Measurements from ENCODE around the gene D2HGDH. TPM values are rescaled to one million over a fixed set of nuclear protein-coding genes. Genes with fewer than 3 reads are reported as not detected.
"Not testable (repeated sequence)": the region's sequence is repeated elsewhere in the genome, so short reads cannot be mapped to it uniquely, and the experiment has no call there.

Gene D2HGDH
- total RNA-seq, 2 donors from 2014 or later = 22.1 to 38.2 TPM

DNA sequence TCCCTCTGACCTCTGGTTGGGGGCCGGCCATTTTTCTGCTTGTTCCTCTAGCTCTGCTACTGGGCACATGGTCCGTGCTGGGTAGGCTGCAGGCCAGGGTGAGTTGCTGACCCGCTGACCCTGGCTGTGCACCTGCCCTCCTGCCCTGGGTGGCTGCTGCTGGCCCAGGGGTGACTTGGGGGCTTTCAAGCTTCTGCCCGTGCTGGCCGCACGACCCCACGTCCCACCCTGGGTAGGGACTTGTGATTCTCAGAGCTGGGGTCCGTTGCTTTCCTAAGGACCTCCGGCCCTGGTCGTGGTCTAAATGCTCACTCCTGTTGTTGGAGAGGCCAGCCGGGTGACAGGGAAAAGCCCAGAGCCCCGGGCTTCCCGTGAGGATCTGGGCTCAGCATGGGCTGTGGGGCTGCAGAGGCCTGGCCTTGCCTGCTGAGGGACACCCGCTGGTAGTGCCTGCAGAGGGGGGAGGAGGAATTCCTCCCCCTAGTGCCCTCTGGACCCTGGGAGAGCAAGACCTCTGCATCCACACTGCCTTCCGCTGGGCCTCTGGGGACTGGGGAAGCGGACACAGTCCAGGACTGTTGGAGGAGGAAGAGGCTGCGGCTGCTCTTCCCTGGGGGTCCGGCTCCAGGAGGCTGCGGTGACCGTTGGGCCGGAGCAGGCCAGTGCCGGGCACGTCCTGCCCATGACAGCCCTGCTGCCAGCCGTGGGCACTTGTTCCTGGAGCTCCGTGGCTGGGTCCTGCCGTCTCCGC lies 35.9 kb downstream of the D2HGDH start:
- H3K9me3 Mint-ChIP-seq = no peaks in the 10 kb centered on the region
- no peak overlapping the region for H3K27ac Mint-ChIP-seq
- no peak for ATAC-seq
- no peaks in the 10 kb centered on the region for H3K36me3 Mint-ChIP-seq
- DNase-seq (ENCODE audit: low spot score in 2 of 2) = no peak

DNA sequence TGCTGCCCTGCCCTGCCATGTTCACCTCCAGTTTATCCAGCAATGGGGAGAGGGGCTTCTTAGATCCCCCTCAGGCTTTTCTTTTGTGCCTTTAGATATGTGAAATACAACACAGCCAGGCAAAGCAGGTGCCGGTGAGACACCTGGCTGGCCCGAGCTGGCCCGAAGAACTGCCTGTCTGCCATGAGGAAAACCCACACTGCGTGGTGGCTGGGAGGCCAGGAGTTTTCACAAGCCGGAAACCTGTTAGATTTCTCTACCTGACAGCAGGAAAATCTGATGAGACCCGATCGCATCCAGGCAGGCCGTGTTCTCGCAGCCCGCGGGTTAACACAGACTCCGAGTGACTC lies 36.5 kb downstream of the D2HGDH start:
- no peak for ATAC-seq
- no peak for DNase-seq (ENCODE audit: low spot score in 2 of 2)
- H3K9me3 Mint-ChIP-seq = no peaks in the 10 kb centered on the region
- H3K36me3 Mint-ChIP-seq = no peaks in the 10 kb centered on the region
- H3K27ac Mint-ChIP-seq = no peak overlapping the region

DNA sequence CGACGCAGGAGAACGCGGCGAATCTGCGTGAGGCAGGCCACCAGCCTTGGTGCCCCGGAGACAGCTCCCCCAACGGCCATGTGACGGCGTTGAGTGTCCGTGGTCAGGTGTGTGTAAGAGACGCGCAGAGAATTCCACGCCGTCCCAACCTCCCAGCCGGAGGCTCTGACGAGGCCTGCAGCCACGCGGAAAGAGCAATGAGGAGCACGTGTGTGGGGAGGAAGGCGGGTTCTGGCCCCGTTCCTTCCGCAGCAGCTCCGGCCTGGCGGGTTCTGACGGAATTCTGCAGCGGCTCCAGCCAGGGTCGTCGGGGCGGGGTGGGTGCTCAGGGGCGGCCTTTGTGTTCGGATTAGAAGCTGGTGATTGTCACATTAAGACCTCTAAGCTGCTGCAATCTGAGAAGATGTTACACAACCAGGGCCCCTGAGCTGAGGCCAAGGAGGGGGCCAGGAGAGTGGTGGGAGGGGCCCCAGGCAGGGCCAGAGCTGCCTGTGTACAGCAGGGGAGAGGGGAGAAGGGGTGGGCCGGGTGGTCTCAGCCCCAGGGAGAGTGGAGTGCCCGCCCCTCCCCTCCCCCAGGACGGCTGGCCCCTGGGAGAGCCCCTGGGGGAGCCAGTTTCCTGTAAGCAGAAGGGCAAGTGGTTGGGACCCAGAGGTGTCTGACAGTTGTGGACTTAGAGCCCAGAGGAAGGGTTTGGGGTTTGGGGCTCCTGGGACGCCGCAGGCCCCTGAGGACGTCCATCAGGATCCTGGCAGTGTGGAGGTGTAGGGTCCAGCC lies 37.0 kb downstream of the D2HGDH start:
- Mint-ChIP-seq H3K27ac (peak overlapping the region in 1 of 2 donors; percentile 87), H3K9me3 (no peaks in the 10 kb centered on the region), H3K36me3 (no peaks in the 10 kb centered on the region)
- DNase-seq (ENCODE audit: low spot score in 2 of 2) = no peak
- peak in 1 of 2 donors; percentile 24 for ATAC-seq

DNA sequence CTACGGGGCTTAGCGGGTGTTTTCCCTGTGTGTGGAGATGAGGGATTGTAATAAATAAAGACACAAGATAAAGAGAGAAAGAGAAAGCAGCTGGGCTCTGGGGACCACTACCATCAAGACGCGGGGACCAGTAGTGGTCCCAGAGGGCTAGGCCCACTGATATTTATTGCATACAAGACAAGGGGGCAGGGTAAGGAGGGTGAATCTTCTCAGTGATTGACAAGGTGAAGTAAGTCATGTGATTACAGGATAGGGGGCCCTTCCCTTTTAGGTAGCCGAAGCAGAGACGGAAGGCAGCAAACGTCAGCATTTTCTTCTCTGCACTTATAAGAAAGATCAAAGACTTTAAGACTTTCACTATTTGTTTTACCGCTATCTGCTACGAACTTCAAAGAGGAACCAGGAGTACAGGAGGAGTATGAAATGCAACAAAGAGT lies 37.7 kb downstream of the D2HGDH start:
- DNase-seq (ENCODE audit: low spot score in 2 of 2) = no peak
- Mint-ChIP-seq H3K36me3 (no peaks in the 10 kb centered on the region), H3K27ac (peak overlapping the region in 1 of 2 donors; percentile 87), H3K9me3 (no peaks in the 10 kb centered on the region)
- ATAC-seq = no peak

DNA sequence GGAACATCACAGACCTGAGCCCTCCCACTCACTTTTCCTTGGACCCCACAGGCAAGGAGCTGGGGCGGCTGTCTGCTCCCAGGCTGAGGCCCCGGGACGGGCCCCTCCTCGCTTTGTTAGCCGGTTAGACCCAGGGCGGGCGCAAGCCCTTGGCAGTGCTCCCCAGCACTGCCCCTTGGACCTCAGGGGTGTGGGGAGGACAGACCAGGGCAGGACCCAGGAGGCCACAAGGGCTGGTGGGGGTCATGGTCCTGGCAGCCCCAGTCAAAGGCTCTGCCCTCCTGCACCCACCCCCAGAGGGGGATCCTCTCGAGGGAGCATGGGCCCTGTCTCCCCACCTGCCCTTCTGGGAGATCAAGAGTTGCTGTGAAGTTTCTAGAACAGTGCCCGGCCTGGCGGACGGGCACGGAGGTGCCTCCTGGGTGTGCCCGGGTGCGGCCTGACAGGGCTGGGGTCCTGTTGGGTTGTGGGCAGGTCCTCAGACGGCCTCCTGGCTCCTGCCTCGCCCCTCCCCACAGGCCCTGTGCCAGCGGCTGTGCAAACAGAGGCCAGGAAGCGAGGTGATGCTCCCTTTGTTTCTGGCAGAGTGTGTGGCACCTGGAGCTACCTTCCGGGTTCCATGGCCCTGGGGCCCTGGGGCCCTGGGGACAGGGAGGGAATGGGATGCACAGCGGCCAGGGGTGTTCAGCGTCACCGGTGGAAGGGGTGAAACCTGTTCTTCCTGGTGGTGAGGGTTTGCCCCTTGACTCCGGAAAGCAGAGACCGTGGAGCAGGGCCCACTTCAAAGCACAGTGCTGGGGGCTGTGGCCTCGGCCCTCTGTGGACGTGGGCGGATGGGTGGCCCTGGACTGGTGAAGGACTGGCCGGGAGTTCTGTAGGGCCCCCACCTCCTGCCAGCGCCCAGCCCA lies 39.3 kb downstream of the D2HGDH start:
- H3K36me3 Mint-ChIP-seq = no peaks in the 10 kb centered on the region
- H3K27ac Mint-ChIP-seq = no peak overlapping the region
- ATAC-seq = no peak
- DNase-seq (ENCODE audit: low spot score in 2 of 2) = peak in 1 of 2 donors; percentile 51
- no peaks in the 10 kb centered on the region for H3K9me3 Mint-ChIP-seq

DNA sequence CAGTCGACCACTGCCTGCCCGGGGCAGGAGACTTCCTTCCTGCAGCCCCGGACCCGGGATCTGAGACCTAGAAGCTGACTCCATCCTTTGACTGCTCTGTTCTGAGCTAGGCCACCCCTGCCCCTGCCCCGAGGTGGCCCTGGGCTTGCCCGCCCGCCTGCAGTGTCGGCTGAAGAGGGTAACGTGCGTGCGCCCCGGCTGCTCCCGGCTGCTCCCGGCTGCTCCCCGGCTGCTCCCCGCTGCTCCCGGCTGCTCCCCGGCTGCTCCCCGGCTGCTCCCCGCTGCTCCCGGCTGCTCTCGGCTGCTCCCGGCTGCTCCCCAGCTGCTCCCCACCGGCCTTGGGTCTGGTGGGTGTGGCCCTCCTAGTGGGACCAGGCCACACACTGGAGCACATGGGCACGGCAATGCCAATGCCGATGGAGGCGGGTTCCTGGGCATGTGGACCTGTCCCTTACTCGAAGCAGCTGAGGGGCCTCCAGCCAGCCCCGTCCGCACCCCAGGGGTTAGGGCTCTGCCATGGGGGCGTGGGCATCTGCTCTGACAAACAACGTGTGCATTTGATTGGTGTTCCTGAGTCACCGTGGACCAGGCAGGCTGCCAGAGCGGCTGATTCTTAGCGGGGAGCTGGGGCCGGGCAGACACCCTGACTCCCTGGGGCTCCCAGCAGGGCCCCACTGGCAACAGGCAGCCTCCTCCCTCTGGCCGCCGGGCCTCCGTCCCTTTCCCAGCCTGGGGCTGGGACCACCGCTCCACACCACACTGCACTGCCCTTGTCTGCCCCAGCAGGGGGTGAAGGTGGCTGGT lies 40.2 kb downstream of the D2HGDH start:
- ATAC-seq = peak in 1 of 2 donors; percentile 16
- DNase-seq (ENCODE audit: low spot score in 2 of 2) = peak in 1 of 2 donors; percentile 44
- no peaks in the 10 kb centered on the region for H3K36me3 Mint-ChIP-seq
- H3K9me3 Mint-ChIP-seq = no peaks in the 10 kb centered on the region
- H3K27ac Mint-ChIP-seq = no peak overlapping the region

DNA sequence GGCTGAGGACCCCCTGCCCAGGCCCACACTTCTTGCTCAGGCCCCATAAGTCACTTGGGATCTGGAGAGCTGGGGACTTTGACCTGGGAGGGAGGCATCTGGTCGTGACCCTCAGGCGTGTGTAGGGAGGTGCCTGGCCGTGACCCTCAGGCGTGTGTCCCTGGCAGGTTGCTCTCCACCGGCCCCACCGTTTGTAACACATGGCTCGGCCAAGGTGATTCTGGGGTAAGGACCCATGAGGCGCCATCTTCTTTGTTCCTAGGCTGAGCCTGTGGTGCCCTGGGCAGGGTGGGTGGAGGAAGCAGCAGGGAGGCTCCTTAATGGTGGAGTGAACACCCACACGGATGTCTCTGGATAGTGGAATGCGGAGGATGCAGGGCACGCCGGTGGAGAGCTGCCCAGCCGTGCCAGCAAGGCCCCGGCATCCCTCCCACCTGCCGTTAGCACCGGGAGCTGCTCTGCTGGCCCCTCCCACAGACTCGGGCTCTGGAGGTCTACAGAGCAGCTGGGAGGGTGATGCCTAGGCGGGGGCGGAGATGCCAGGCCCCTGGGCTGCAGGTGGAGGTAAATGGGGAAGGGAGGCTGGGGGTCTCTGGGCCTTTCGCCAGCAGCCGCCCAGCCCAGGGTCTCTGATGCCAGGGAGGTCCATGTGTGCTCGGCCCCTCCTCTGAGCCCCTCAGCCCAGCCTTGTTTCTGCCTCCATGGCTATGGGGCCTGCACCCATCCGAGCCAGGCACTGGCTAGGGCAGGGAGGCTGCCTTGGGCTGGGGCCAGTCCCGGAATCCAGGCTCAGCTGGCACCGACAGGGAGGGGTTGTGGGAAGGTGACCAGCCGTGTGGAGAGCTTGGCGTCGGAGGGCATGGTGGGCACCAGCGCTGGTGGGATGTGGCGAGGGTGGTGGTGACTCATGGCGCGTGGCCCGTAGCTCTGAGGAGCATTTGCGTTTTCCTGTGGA lies 41.1 kb downstream of the D2HGDH start:
- Mint-ChIP-seq H3K27ac (no peak overlapping the region), H3K9me3 (no peaks in the 10 kb centered on the region), H3K36me3 (no peaks in the 10 kb centered on the region)
- no peak for DNase-seq (ENCODE audit: low spot score in 2 of 2)
- no peak for ATAC-seq

DNA sequence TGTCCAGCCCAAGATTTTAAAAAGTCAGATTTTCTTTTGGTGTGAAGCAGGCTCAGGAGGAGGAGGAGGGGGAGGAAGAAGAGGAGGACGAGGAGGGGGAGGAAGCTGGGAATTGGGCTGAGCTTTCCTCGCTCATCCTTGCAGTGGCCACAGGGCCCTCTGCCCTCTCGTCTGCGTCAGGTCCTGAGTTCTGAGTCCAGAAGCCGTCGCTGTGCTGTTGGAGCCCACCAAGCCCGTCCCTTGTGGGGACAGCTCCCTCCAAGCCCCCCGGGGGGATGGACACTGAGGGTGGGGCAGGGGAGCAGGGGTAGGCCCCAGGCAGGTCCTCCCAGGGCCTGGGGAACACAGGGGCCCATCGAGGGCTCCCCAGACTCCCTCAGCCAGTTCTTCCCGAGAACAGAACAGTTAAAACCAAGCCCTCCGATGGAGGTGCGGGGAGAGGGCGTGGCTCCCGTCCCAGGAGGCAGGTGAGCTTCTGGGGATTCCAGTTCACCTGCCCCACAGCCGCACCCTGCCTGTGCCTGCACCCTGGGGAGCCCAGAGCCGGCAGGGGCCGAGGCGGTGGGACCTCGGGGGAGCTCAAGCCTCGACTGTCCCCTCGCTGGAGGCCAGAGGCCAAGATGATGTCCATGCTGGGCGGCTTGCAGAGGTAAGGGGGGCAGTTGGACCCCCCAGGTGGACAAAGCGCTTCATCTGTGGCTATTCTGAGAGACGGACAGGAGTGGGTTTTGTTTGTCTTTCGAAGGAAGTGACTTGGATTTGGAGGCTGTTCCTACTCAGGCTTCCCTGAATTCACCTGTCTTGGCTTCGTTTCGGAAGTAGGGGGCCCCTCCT lies 42.1 kb downstream of the D2HGDH start, which contains the start of gene GAL3ST2:
TSS of gene GAL3ST2 (plus strand) at position 487 of the 834 bp plus-strand sequence. CDS start at position 621, 134 bp downstream.
- no peak for ATAC-seq
- Mint-ChIP-seq H3K27ac (no peak within 1 kb of the TSS), H3K36me3 (peaks cover 0 to 7% of the 10 kb centered on the region in 2 donors), H3K9me3 (no peaks in the 10 kb centered on the region)
- peak in 1 of 2 donors; percentile 47 for DNase-seq (ENCODE audit: low spot score in 2 of 2)

DNA sequence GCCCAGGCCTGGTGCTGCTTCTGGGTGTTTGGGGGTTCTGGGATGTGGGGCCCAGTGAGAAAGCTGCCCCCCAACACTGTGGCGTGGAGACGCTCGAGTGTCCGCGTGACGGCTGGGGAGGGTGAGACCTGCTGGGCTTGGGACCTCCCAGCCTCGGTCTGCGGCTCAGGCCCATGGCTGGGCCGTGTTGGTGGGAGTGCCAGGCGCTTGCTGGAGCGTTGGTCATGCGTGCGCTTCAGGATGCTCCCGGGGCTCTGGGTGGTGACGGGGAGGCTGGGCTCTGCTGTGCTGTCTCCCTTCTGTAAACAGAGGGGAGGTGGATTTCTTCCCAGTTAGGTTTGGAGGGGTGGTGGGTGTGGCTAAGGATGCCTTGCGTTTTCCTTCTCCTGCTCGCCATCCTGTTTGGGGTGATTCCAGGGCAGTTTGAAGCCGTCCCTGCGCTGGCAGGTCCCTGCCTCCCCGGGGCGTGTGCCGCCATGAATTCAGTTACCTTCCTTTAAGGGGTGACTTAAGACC lies 42.8 kb downstream of the D2HGDH start:
- Mint-ChIP-seq H3K9me3 (no peaks in the 10 kb centered on the region), H3K27ac (no peak overlapping the region), H3K36me3 (peaks cover 0 to 7% of the 10 kb centered on the region in 2 donors)
- ATAC-seq (no peak), DNase-seq (ENCODE audit: low spot score in 2 of 2) (no peak)

DNA sequence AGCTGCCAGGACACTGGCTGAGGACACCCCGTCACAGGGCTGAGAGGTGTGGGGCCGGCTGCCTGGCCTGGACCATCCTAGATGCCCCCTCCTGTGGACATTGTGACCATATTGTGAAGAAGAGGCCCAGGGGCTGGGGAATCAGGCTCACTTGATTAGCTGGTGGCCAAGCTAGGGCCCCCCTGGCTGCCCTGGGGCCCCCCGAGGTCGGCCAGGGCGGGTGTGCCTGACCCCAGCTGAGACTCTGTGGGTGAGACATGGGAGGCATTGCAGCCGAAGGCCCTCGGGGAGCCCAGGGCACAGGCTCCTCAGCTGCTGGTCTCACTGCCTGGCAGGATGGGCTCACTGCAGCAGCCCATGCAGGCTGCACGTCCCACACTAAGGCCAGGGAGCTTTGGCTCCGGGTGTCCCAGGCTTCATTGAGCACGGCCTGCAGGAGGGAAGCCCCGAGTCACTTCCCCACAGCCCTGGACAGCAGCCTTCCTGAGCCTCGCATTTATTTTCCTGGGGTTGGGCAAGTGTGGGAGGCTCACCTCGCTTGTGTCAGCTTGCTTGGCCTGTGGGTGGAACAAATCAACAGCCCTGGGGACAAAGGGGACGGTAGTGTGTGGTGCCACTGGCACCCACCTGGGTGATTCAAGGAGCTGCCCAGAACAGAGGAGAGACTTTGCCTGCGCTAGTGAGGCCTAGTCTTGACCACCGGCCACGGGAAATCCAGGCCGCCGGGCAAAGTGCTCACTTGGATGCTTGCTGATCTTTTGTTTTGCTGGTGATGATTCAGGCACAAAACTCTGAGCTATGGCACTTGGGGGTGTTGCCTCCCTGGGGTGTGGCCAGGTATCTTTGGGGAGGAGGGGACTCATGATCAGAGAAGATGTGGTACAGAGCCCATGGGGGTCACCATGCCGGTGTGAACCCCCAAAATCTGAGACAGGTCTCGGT lies 43.5 kb downstream of the D2HGDH start:
- no peak for ATAC-seq
- Mint-ChIP-seq H3K36me3 (peaks cover 0 to 7% of the 10 kb centered on the region in 2 donors), H3K27ac (peak overlapping the region in 1 of 2 donors; percentile 73), H3K9me3 (no peaks in the 10 kb centered on the region)
- DNase-seq (ENCODE audit: low spot score in 2 of 2) = peak in 1 of 2 donors; percentile 47

DNA sequence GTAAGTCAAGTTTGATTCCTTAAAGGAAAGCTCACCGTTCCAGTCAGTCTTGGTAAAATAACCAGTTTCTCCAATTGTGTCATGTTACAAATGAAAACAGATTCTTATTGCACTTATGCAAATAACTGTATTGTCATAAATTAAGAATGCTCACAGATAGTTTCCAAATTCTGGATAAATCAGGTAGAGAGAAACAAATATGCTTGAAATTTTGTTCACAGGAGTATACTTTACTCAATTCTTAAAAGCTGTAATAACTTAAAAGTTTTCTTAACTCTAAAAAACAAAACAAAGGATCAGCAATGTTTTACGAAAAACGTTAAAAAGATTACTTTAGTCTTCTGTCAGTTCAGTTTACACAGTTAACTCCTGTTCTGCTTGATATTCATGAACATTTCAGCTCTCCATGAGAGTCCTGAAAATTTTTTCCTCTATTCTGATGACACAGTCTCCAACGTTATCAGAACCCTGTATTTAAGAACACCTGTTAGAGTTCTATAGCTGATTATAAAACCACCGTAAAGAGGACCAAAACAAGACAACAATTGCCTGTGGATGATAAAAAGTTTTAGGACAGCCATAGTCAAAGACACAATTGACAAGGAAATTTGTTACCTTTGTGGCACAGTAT lies 46.6 kb downstream of the D2HGDH start:
- H3K9me3 Mint-ChIP-seq = peaks cover 0 to 7% of the 10 kb centered on the region in 2 donors
- ATAC-seq (no peak), DNase-seq (ENCODE audit: low spot score in 2 of 2) (no peak)
- no peak overlapping the region for H3K27ac Mint-ChIP-seq
- peaks cover 0 to 10% of the 10 kb centered on the region in 2 donors for H3K36me3 Mint-ChIP-seq

DNA sequence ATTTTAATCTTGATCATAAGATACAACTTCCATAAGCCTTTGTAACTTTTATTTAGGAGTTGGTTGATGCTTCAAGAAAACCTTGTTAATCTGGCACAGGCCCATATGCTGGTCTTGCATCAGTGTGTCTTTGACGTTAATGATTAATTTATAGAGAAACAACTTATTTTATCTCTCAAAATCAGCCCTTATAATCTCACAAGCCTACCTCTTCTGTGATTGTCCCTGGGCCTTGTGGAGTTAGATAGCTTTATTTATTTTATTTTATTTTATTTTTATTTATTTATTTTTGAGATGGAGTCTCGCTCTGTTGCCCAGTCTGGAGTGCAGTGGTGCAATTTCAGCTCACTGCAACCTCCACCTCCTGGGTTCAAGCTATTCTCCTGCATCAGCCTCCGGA lies 47.6 kb downstream of the D2HGDH start:
- H3K9me3 Mint-ChIP-seq = peaks cover 0 to 14% of the 10 kb centered on the region in 2 donors
- peaks cover 0 to 20% of the 10 kb centered on the region in 2 donors for H3K36me3 Mint-ChIP-seq
- not testable (repeated sequence) for ATAC-seq; DNase-seq (ENCODE audit: low spot score in 2 of 2); H3K27ac Mint-ChIP-seq

DNA sequence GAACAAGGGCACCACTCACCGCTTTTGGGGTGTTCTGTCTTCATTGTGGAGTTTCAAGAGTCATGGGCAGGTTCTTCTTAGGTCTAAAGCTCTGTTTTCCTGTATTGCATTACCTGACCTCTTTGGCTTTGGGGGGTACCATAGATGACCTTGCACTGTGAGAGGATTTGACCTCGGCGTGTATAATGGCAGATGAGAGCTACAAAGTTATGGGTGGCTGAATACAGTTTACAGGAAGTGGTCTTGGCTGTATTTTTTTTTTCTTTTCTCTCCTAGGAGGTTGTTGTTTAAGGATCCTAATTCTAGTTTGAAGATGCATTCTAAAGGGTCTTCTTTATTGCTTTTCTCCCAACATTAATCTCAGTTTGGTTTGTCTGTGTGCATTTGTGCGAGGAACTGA lies 53.7 kb downstream of the D2HGDH start:
- Mint-ChIP-seq H3K27ac (peak overlapping the region in 1 of 2 donors; percentile 73), H3K36me3 (peaks cover 13 to 52% of the 10 kb centered on the region in 2 donors), H3K9me3 (peaks cover 0 to 44% of the 10 kb centered on the region in 2 donors)
- ATAC-seq (peak; percentile 5 to 15), DNase-seq (ENCODE audit: low spot score in 2 of 2) (no peak)

Data from activated naive CD4-positive, alpha-beta T cell treated with anti-CD3 and anti-CD28 coated beads, Interleukin-2, amount 50 U/mL, for 72 hours (primary cell).